Activated B cell treated with CpG ODN at 0.5 μM for 24 hours (primary cell): ENCODE measurements around the gene MRPS27. TPM values are rescaled to one million over a fixed set of nuclear protein-coding genes. Genes with fewer than 3 reads are reported as not detected.

Experiments used
- ATAC-seq: fragments of 200-7000 bp; cut with Tn5 transposase; one replicate; pipeline ENCODE4 v1.10.0; 2021; ENCODE audit warnings: low read depth, mild to moderate bottlenecking, moderate library complexity
- CTCF ChIA-PET: fragments of 350-600 bp; sonication (Branson Sonifier 250); formaldehyde crosslinking; loops from one replicate; lab custom pipeline; 2021; ENCODE audit warnings: antibody characterized with exemption; lab: Charles Lee
- POLR2A ChIA-PET: fragments of 350-600 bp; sonication (Branson Sonifier 250); formaldehyde crosslinking; loops from one replicate; lab custom pipeline; 2021; ENCODE audit warnings: antibody characterized with exemption; lab: Charles Lee
- DNase-seq: peaks from one replicate; pipeline ENCODE4 v3.0.0; 2022
- H3K27ac Mint-ChIP-seq: one replicate; pipeline ENCODE4 v1.8.0; 2020; ENCODE audit warnings: mixed read lengths
- H3K27me3 Mint-ChIP-seq: one replicate; pipeline ENCODE4 v1.8.0; 2021; ENCODE audit warnings: mixed read lengths
- H3K36me3 Mint-ChIP-seq: one replicate; pipeline ENCODE4 v1.8.0; 2021; ENCODE audit warnings: low read depth, mixed read lengths
- H3K4me1 Mint-ChIP-seq: one replicate; pipeline ENCODE4 v1.8.0; 2021; ENCODE audit warnings: mixed read lengths
- H3K4me3 Mint-ChIP-seq: one replicate; pipeline ENCODE4 v1.8.0; 2020; ENCODE audit warnings: mild to moderate bottlenecking, mixed read lengths
- H3K9me3 Mint-ChIP-seq: one replicate; pipeline ENCODE4 v1.8.0; 2020; ENCODE audit warnings: mixed read lengths
- CTCF ChIP-seq: fragments of 200-600 bp; IDR thresholded peaks from one replicate; pipeline ENCODE4 v1.8.0; 2022; ENCODE audit warnings: antibody characterized with exemption, mild to moderate bottlenecking
- intact Hi-C: fragments of 100-400 bp; cut with micrococcal nuclease; formaldehyde crosslinking; loops from one replicate; pipeline ENCODE4 v1.15.1; 2024
- total RNA-seq: library from RNA; stranded (reverse); gene quantifications from 2 replicates; pipeline ENCODE4 v1.2.3, GENCODE V29; 2022

The MRPS27 gene
- total RNA-seq, 1 donor from 2014 or later: 69.2 TPM

- Mint-ChIP-seq H3K36me3 (peaks cover 66% of the 10 kb centered on the region), H3K27ac (no peak overlapping the region), H3K27me3 (no peaks in the 10 kb centered on the region), H3K4me1 (peaks cover 22% of the 10 kb centered on the region), H3K9me3 (no peaks in the 10 kb centered on the region), H3K4me3 (no peak overlapping the region)
- ATAC-seq (no peak), DNase-seq (no peak)
- POLR2A ChIA-PET: no interaction called here
- intact Hi-C loops: loop anchor here (2.0 kb wide), 2 partner anchors 63 to 73 kb away; no protein-coding TSS in a partner anchor
- CTCF ChIA-PET: no interaction called here
- TF ChIP-seq CTCF: no peak
Observed at GRCh38 chr5:72235725-72236124, 84.3 kb downstream of the MRPS27 start.

DNA sequence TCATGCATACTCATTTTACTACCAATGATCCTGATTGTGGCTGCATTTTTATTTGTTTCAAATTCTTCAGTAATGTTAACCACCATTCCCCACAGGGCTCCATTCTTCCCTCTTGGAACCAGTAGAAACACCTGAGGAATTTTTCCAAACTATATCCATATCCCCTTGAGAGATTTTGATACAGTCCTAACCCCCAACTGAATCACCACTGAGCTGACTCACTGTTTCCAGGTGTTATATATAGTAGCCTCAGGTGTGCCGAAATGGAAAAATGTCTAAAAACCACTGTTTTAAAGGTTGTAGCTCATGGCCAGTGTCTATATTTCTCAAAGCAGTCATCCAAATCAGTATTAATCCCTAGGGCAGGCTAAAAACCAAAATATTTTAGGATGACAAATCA is 85.2 kb downstream of the MRPS27 start:
- Mint-ChIP-seq H3K4me1 (peaks cover 22% of the 10 kb centered on the region), H3K9me3 (no peaks in the 10 kb centered on the region), H3K36me3 (peaks cover 72% of the 10 kb centered on the region), H3K27me3 (no peaks in the 10 kb centered on the region), H3K27ac (peak overlapping the region; percentile 46), H3K4me3 (no peak overlapping the region)
- CTCF ChIA-PET: no interaction called here
- POLR2A ChIA-PET: interaction anchor here (0.7 kb wide), 1 partner anchor 49 kb away, joined by 3 read pairs; no protein-coding TSS in a partner anchor
- no peak for TF ChIP-seq CTCF
- DNase-seq (no peak), ATAC-seq (no peak)
- intact Hi-C loops: loop anchor here (2.0 kb wide), 2 partner anchors 64 to 74 kb away; no protein-coding TSS in a partner anchor

DNA sequence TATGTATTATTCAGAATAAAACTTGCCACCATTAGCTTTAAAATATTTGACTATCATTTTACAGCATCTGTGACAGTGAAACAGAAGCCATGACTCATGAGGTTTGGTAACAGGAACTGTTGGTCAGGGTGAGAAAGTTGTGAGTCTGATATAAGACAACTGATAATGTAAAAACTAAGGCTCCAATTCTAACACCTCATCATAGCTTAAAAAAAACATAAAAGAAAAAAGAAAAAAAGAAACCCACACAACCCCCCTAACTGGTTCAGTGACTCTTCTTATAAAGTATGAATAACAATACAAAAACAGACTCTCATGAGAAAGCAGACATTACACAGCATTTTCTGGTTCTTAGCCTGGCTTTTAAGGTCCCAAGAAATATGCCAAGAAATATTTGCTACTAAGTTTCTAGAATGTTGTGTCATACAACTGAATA is 85.8 kb downstream of the MRPS27 start:
- ChIA-PET POLR2A (interaction anchor here (0.7 to 0.9 kb wide), 2 partner anchors 49 to 73 kb away, joined by 3 read pairs; no protein-coding TSS in a partner anchor), CTCF (no interaction called here)
- Mint-ChIP-seq H3K4me3 (no peak overlapping the region), H3K9me3 (no peaks in the 10 kb centered on the region), H3K4me1 (peaks cover 22% of the 10 kb centered on the region), H3K27me3 (no peaks in the 10 kb centered on the region), H3K36me3 (peaks cover 74% of the 10 kb centered on the region), H3K27ac (no peak overlapping the region)
- peak; percentile 56 for ATAC-seq
- DNase-seq: no peak
- intact Hi-C loops: loop anchor here (2.0 kb wide), 2 partner anchors 65 to 75 kb away; no protein-coding TSS in a partner anchor
- no peak for TF ChIP-seq CTCF

DNA sequence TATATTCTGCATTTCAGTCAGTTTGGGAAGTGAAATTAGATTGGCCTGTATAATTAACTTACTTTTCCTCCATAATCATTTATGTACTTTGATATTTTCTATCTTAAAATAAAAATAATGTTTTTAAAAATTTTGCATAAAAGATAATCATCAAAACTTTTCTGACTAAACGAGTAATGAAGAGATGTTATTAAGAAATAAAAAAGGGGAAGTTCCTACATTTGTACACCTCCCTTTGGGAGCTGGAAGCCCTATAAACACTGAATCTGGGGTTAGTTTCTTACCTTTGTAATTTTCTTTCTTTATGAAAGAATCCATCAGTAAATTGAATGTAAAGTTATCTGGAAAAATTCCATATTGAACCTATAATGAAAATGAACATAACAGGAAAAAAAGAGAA is 86.2 kb downstream of the MRPS27 start:
- DNase-seq (no peak), ATAC-seq (no peak)
- Mint-ChIP-seq H3K27ac (no peak overlapping the region), H3K9me3 (no peaks in the 10 kb centered on the region), H3K4me3 (no peak overlapping the region), H3K4me1 (peaks cover 22% of the 10 kb centered on the region), H3K36me3 (peaks cover 76% of the 10 kb centered on the region), H3K27me3 (no peaks in the 10 kb centered on the region)
- ChIA-PET POLR2A (interaction anchor here (0.9 kb wide), 1 partner anchor 74 kb away, joined by 3 read pairs; no protein-coding TSS in a partner anchor), CTCF (no interaction called here)
- intact Hi-C loops: loop anchor here (2.0 kb wide), 2 partner anchors 65 to 75 kb away; no protein-coding TSS in a partner anchor
- no peak for TF ChIP-seq CTCF

DNA sequence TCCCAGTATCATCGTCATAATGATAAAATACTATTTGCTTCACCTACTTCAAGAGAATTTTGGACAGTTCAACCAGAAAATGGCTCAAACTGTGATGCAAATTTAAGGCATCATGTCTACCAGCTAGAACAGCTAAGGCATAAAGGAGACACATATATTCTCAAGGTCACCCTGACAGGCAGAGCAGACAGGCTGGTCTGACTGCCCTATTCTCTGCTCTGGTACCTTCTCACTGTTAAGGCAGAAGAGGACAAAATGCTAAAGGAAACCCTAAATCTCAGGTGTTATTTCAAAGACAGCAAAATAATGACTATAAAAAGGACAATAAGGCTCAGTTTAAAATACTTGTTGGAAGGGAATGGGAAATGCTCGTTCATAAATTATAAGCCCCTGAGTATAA is 87.2 kb downstream of the MRPS27 start:
- ChIA-PET POLR2A (interaction anchor here (0.6 kb wide), 1 partner anchor 13 kb away, joined by 3 read pairs; no protein-coding TSS in a partner anchor), CTCF (no interaction called here)
- ATAC-seq (no peak), DNase-seq (no peak)
- Mint-ChIP-seq H3K4me3 (no peak overlapping the region), H3K9me3 (no peaks in the 10 kb centered on the region), H3K4me1 (peaks cover 22% of the 10 kb centered on the region), H3K27ac (no peak overlapping the region), H3K36me3 (peaks cover 74% of the 10 kb centered on the region), H3K27me3 (no peaks in the 10 kb centered on the region)
- intact Hi-C loops: no loop called here
- TF ChIP-seq CTCF: no peak
